K562 (cell line): Measurements from ENCODE around the gene PEAR1. TPM values are rescaled to one million over a fixed set of nuclear protein-coding genes. Genes with fewer than 3 reads are reported as not detected.
A peak's percentile ranks its signal among the peaks of the same experiment; 100 is the strongest.

Source experiments
- BCOR ChIP-seq: fragments of 450-650 bp; IDR thresholded peaks from 2 replicates; pipeline ENCODE4 v1.6.1; 2016
- CREM ChIP-seq: IDR thresholded peaks from 2 replicates; pipeline ENCODE4 v1.6.1; 2014; ENCODE audit warnings: antibody characterized with exemption, low read depth
- FOS ChIP-seq: IDR thresholded peaks from 3 replicates; pipeline ENCODE4 v1.6.1; 2011; ENCODE audit not compliant: insufficient read length; ENCODE audit errors: extremely low read depth
- HCFC1 ChIP-seq: IDR thresholded peaks from 2 replicates; pipeline ENCODE4 v1.6.1; 2012; ENCODE audit warnings: low read depth, low read length, improper control_type of control experiment
- HDAC3 ChIP-seq: fragments of 450-650 bp; IDR thresholded peaks from 2 replicates; pipeline ENCODE4 v1.6.1; 2018; ENCODE audit warnings: borderline replicate concordance, mild to moderate bottlenecking, moderate library complexity; ENCODE audit not compliant: partially characterized antibody
- KAT7 ChIP-seq: sonication (generic); formaldehyde crosslinking; IDR thresholded peaks from 2 replicates; pipeline ENCODE4 v1.8.0; 2022; ENCODE audit warnings: missing genetic modification reagents, mild to moderate bottlenecking, borderline replicate concordance
- MAZ ChIP-seq, 2 experiments: fragments of 450-650 bp in 1 of 2; sonication (generic) in 1 of 2; formaldehyde crosslinking; IDR thresholded peaks in 1 of 2; conservative IDR thresholded peaks in 1 of 2; 2 replicates each; pipeline versions ENCODE4 v1.4.0 to v1.5.0; 2020; ENCODE audit warnings: mild to moderate bottlenecking in 1 of 2, missing genetic modification reagents in 1 of 2
- RHOXF2B ChIP-seq: fragments of 250-450 bp; sonication (Bioruptor Pico); conservative IDR thresholded peaks from 2 replicates; pipeline ENCODE4 v1.5.1; 2021
- SOX6 ChIP-seq: fragments of 450-650 bp; IDR thresholded peaks from 2 replicates; pipeline ENCODE4 v1.6.1; 2014; ENCODE audit warnings: mild to moderate bottlenecking
- SP1 ChIP-seq: sonication (generic); formaldehyde crosslinking; IDR thresholded peaks from 2 replicates; pipeline ENCODE4 v1.8.1; 2022; ENCODE audit warnings: mild to moderate bottlenecking, missing genetic modification reagents
- TBP ChIP-seq: optimal IDR thresholded peaks from 2 replicates; pipeline ENCODE3; 2011; ENCODE audit warnings: low read depth, low read length, improper control_type of control experiment
- TEAD1 ChIP-seq, 2 experiments: fragments of 450-650 bp in 1 of 2; sonication (generic) in 1 of 2; formaldehyde crosslinking; IDR thresholded peaks; 2 replicates each; pipeline versions ENCODE4 v1.4.0 to v1.8.0; 2020 to 2022; ENCODE audit warnings: mild to moderate bottlenecking in 2 of 2, missing genetic modification reagents in 1 of 2
- ZSCAN29 ChIP-seq: fragments of 450-650 bp; IDR thresholded peaks from 2 replicates; pipeline ENCODE4 v1.6.1; 2017
- polyA plus RNA-seq, 8 experiments: library from polyadenylated mRNA; depleted of rRNA in 4 of 8; stranded (reverse) in 5 of 8; unstranded in 3 of 8; fragments of >200 nt; fragmentation: Nextera tagmentation in 2 of 8; fragmentation: Illumina TruSeq in 1 of 8; extraction: Ambion mirVana in 2 of 8; extraction: Trizol in 1 of 8; gene quantifications; 2 replicates each; pipeline versions ENCODE4 v1.2.1 to v1.2.3, GENCODE V29; 2011 to 2014; ENCODE audit warnings: inconsistent platforms in 1 of 8, missing spikeins in 1 of 8
- total RNA-seq, 7 experiments: library from RNA; depleted of rRNA in 6 of 7; stranded (reverse); fragments of >200 nt in 6 of 7; fragmentation: Illumina TruSeq in 2 of 7; extraction: Trizol in 2 of 7; gene quantifications; 2 replicates each; pipeline versions ENCODE4 v1.2.1 to v1.2.3, GENCODE V29; 2011 to 2021; ENCODE audit warnings: low replicate concordance in 1 of 7
- TF ChIP-seq, protein P1 (sequence below): fragments of 250-450 bp; sonication (Bioruptor Pico); IDR thresholded peaks from 2 replicates; pipeline ENCODE4 v1.5.0; 2021; ENCODE audit warnings: mild to moderate bottlenecking, moderate library complexity
- TF ChIP-seq, protein P2 (sequence below): sonication (generic); formaldehyde crosslinking; IDR thresholded peaks from 2 replicates; pipeline ENCODE4 v1.8.0; 2022; ENCODE audit warnings: missing genetic modification reagents, mild to moderate bottlenecking, moderate library complexity, borderline replicate concordance
- TF ChIP-seq, protein P3 (sequence below): fragments of 200-400 bp; formaldehyde crosslinking; IDR thresholded peaks from 2 replicates; pipeline ENCODE4 v1.6.1; 2017; ENCODE audit warnings: mild to moderate bottlenecking, low read depth, low read length, moderate library complexity
- TF ChIP-seq, protein P4 (sequence below), 2 experiments: fragments of 150-350 bp in 1 of 2; IDR thresholded peaks; 2 replicates each; pipeline ENCODE4 v1.6.1; 2012 to 2016; ENCODE audit warnings: low read depth in 2 of 2, low read length in 2 of 2, mild to moderate bottlenecking in 1 of 2, moderate library complexity in 1 of 2

The PEAR1 gene
- total and polyA plus RNA-seq, 9 of the 15 experiments (the other 6 are each of a cell fraction or from before 2014, with no cell fraction given) = 0.87 to 13.9 (median 6.1) TPM

DNA sequence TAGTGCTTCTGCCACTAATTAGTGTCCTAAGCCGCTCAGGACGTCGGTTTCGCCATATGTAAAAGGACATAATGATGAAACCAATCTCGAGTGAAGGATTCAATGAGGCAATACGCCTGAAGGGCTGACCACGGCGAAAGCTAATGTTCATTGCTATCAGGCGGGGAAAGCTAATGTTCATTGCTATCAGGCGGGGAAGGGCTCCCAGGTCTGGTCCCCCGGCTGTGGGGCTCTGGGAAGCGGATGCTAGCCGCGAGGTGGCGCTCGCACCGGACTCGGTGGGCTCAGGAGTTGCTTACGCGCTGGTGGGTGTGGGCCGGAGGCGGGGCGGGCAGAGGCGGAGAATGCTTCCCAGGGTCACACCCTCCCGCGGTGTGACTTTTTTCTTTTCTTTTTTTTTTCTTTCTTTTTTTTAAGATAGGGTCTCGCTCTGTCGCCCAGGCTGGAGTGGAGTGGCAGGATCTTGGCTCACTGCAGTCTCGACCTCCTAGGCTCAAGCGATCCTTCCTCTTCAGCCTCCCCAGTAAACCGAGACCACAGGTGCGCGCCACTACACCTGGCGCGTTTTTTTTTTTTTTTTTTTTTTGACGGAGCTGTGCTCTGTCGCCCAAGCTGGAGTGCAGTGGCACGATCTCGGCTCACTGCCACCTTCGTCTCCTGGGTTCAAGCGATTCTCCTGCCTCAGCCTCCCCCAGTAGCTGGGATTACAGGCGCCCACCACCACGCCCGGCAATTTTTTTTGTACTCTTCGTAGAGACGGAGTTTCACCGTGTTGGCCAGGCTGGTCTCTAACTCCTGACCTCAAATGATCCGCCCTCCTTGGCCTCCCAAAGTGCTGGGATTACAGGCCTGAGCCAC lies 1.1 kb upstream of the PEAR1 start (continued):
- peak; percentile 84 for TF ChIP-seq SP1 (CRISPR knock-in tag)
- 0 out of 2 replicates have a peak, but pooled peaks have one; percentile 36 for TF ChIP-seq HCFC1
- TF ChIP-seq, protein P1, sequence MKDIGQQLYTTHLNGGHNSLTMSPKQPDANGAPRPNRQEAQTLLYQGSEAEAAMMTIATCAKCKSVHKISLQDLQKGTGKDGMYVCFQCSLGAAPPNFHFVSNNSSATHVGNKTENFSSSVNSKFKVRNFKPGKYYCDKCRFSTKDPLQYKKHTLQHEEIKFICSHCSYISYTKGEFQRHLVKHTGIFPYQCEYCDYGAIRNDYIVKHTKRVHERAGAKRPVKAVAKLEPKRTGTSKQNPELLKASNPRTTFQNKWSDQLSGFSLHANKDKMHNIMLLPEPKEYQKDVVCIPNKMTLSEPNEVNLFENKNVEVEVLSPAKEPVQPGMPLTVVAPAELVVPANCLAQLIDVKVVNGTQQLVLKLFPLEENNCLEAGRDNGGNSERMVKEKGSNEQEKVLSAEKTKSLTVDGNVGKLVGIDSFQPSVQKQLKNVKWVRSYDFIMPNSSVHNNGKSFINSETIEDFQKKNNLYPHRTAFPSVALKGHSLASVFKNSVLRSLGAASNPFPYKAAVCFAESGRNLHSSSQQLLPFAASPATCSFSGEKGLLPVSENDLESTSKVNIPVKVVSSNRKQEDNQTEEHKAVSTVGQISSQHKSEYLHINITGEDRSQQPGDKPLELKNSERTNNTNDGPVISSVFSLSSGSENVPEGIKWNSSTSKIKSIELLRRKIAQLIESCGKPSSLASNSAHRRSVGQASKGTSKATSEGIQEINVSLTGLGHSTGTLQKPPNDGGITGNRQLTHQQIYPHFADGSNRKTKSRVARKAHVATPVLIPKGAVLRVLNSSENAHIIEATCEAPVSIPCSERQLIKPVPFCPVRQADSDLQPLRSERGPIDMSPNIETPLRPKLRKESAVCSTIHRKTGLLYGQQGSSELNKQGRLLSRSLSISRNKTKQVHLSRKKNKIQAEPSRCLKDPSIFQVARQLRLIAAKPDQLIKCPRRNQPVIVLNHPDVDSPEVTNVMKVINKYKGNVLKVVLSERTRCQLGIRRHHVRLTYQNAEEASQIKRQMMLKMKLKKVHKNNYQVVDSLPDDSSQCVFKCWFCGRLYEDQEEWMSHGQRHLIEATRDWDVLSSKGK (CRISPR knock-in tag) = no peak
- TF ChIP-seq, protein P2, sequence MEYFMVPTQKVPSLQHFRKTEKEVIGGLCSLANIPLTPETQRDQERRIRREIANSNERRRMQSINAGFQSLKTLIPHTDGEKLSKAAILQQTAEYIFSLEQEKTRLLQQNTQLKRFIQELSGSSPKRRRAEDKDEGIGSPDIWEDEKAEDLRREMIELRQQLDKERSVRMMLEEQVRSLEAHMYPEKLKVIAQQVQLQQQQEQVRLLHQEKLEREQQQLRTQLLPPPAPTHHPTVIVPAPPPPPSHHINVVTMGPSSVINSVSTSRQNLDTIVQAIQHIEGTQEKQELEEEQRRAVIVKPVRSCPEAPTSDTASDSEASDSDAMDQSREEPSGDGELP (CRISPR knock-in tag) = peak; percentile 79; the same call in 1 of the 2 replicates
- no peak for TF ChIP-seq RHOXF2B (CRISPR knock-in tag)
- TF ChIP-seq TEAD1 (CRISPR knock-in tag; IDR thresholded peaks at IDR 0.05) = peak in 1 of 2 experiments; percentile 72; a peak in 1 of 4 replicates
- 0 out of 2 replicates have a peak, but pooled peaks have one; percentile 27 for TF ChIP-seq SOX6
- TF ChIP-seq, protein P3, sequence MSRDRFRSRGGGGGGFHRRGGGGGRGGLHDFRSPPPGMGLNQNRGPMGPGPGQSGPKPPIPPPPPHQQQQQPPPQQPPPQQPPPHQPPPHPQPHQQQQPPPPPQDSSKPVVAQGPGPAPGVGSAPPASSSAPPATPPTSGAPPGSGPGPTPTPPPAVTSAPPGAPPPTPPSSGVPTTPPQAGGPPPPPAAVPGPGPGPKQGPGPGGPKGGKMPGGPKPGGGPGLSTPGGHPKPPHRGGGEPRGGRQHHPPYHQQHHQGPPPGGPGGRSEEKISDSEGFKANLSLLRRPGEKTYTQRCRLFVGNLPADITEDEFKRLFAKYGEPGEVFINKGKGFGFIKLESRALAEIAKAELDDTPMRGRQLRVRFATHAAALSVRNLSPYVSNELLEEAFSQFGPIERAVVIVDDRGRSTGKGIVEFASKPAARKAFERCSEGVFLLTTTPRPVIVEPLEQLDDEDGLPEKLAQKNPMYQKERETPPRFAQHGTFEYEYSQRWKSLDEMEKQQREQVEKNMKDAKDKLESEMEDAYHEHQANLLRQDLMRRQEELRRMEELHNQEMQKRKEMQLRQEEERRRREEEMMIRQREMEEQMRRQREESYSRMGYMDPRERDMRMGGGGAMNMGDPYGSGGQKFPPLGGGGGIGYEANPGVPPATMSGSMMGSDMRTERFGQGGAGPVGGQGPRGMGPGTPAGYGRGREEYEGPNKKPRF = no peak
- TF ChIP-seq BCOR = peak; percentile 54; the same call in 1 of the 2 replicates
- peak; percentile 70 to 96 for TF ChIP-seq MAZ (CRISPR knock-in tag; conservative IDR thresholded peaks at IDR 0.05 in 1 of 2, IDR thresholded peaks at IDR 0.05 in 1 of 2)
- TF ChIP-seq ZSCAN29 = no peak
- no peak for TF ChIP-seq HDAC3
- TF ChIP-seq, protein P4, sequence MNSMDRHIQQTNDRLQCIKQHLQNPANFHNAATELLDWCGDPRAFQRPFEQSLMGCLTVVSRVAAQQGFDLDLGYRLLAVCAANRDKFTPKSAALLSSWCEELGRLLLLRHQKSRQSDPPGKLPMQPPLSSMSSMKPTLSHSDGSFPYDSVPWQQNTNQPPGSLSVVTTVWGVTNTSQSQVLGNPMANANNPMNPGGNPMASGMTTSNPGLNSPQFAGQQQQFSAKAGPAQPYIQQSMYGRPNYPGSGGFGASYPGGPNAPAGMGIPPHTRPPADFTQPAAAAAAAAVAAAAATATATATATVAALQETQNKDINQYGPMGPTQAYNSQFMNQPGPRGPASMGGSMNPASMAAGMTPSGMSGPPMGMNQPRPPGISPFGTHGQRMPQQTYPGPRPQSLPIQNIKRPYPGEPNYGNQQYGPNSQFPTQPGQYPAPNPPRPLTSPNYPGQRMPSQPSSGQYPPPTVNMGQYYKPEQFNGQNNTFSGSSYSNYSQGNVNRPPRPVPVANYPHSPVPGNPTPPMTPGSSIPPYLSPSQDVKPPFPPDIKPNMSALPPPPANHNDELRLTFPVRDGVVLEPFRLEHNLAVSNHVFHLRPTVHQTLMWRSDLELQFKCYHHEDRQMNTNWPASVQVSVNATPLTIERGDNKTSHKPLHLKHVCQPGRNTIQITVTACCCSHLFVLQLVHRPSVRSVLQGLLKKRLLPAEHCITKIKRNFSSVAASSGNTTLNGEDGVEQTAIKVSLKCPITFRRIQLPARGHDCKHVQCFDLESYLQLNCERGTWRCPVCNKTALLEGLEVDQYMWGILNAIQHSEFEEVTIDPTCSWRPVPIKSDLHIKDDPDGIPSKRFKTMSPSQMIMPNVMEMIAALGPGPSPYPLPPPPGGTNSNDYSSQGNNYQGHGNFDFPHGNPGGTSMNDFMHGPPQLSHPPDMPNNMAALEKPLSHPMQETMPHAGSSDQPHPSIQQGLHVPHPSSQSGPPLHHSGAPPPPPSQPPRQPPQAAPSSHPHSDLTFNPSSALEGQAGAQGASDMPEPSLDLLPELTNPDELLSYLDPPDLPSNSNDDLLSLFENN (IDR thresholded peaks at IDR 0.05; ENCODE audit: low read depth in 2 of 2, low read length in 2 of 2) = 0 out of 4 replicates have a peak, but pooled peaks of 1 of the 2 experiments have one; percentile 49
- TF ChIP-seq TBP = peak; percentile 8
- TF ChIP-seq FOS = no peak
- peak; percentile 83 for TF ChIP-seq CREM
- TF ChIP-seq KAT7 (CRISPR knock-in tag) = 0 out of 2 replicates have a peak, but pooled peaks have one; percentile 55
